UCSD-AML1 (cell line): ENCODE measurements around the gene GALNT5.
"Not testable (repeated sequence)": the region's sequence is repeated elsewhere in the genome, so short reads cannot be mapped to it uniquely, and the experiment has no call there.

ENCODE experiments used
- DNase-seq: peaks from one replicate; lab custom pipeline; 2025; ENCODE audit not compliant: unreplicated experiment; lab: John Stamatoyannopoulos, UW

The GALNT5 gene

GRCh38 chr2:157250836-157251235 is 6.7 kb upstream of the GALNT5 start:
- no peak for DNase-seq

GRCh38 chr2:157251932-157252331 is 5.6 kb upstream of the GALNT5 start:
- no peak for DNase-seq

- no peak for DNase-seq
Measured at GRCh38 chr2:157252529-157252928, 5.0 kb upstream of the GALNT5 start.

GRCh38 chr2:157254041-157254440 is 3.5 kb upstream of the GALNT5 start:
- DNase-seq = no peak

GRCh38 chr2:157255746-157256145 is 1.8 kb upstream of the GALNT5 start:
- no peak for DNase-seq

GRCh38 chr2:157256626-157257025 is 879 bp upstream of the GALNT5 start:
- no peak for DNase-seq

GRCh38 chr2:157258520-157259326 is 1.2 kb downstream of the GALNT5 start:
- no peak for DNase-seq

GRCh38 chr2:157259386-157259785 is 1.9 kb downstream of the GALNT5 start:
- DNase-seq = no peak

- no peak for DNase-seq
Measured at GRCh38 chr2:157259960-157260359, 2.5 kb downstream of the GALNT5 start.

GRCh38 chr2:157260533-157261198 is 3.2 kb downstream of the GALNT5 start:
- no peak for DNase-seq

GRCh38 chr2:157261199-157261782 is 3.8 kb downstream of the GALNT5 start:
- DNase-seq = no peak

GRCh38 chr2:157262248-157262647 is 4.7 kb downstream of the GALNT5 start:
- no peak for DNase-seq

GRCh38 chr2:157264099-157264498 is 6.6 kb downstream of the GALNT5 start:
- DNase-seq = no peak

- no peak for DNase-seq
Measured at GRCh38 chr2:157265825-157266224, 8.3 kb downstream of the GALNT5 start.

GRCh38 chr2:157267476-157267875 is 10.0 kb downstream of the GALNT5 start:
- no peak for DNase-seq

GRCh38 chr2:157269060-157269459 is 11.6 kb downstream of the GALNT5 start:
- DNase-seq = no peak

GRCh38 chr2:157269922-157270321 is 12.4 kb downstream of the GALNT5 start:
- no peak for DNase-seq

- no peak for DNase-seq
Measured at GRCh38 chr2:157271590-157272203, 14.2 kb downstream of the GALNT5 start.

- not testable (repeated sequence) for DNase-seq
Measured at GRCh38 chr2:157279311-157279710, 21.8 kb downstream of the GALNT5 start.

GRCh38 chr2:157281316-157281715 is 23.8 kb downstream of the GALNT5 start:
- DNase-seq = no peak

- DNase-seq = no peak
Measured at GRCh38 chr2:157283468-157283867, 26.0 kb downstream of the GALNT5 start.

- DNase-seq = no peak
Measured at GRCh38 chr2:157287160-157287559, 29.7 kb downstream of the GALNT5 start.
